HCT116 (cell line): ENCODE data around the gene OOSP2. TPM values are rescaled to one million over a fixed set of nuclear protein-coding genes. Genes with fewer than 3 reads are reported as not detected.

Experiments used
- ATAC-seq: fragments of 200-7000 bp; cut with Tn5 transposase; 2 replicates; pipeline ENCODE4 v1.9.1; 2020; ENCODE audit warnings: mild to moderate bottlenecking, moderate library complexity
- BruUV-seq: library from RNA; stranded (reverse); fragments of 400-500 nt; replicated peaks from 2 replicates; lab custom pipeline; 2021; lab: Mats Ljungman, UMichigan
- CTCF ChIA-PET: fragments of 300-600 bp; sonication (Branson Sonifier 250); formaldehyde crosslinking; loops from one replicate; lab custom pipeline; 2021; ENCODE audit warnings: antibody characterized with exemption; lab: Charles Lee
- POLR2A ChIA-PET: fragments of 300-600, 350-600 bp; sonication (Branson Sonifier 250); formaldehyde crosslinking; loops from one replicate; lab custom pipeline; 2021; ENCODE audit warnings: antibody characterized with exemption; lab: Charles Lee
- RAD21 ChIA-PET, 2 experiments: fragments of 300-600 bp; sonication (Branson Sonifier 250); formaldehyde crosslinking; loops; one replicate each; lab custom pipeline; 2023; ENCODE audit warnings: low total read pairs in 2 of 2; ENCODE audit not compliant: uncharacterized antibody in 2 of 2, unreplicated experiment in 2 of 2, low non-redundant PET in 1 of 2; lab: Charles Lee
- DNase-seq: peaks from one replicate; pipeline ENCODE4 v3.0.0-alpha.2; 2010; ENCODE audit warnings: low read depth, low spot score
- H2AFZ ChIP-seq: fragments of 200-600 bp; shearing (Covaris generic), sonication (generic); 2 replicates; pipeline ENCODE4 v1.6.1; 2017; ENCODE audit warnings: low read depth, mixed run types, mixed read lengths, antibody characterized with exemption, low read length; ENCODE audit not compliant: poor library complexity, severe bottlenecking
- H3K27ac ChIP-seq: 2 replicates; pipeline ENCODE4 v1.5.1; 2012; ENCODE audit warnings: low read depth, low read length
- H3K27me3 ChIP-seq: fragments of 200-600 bp; sonication (generic); 2 replicates; pipeline ENCODE4 v1.6.1; 2016; ENCODE audit warnings: mixed run types, low read length, mixed read lengths; ENCODE audit not compliant: insufficient read depth
- H3K36me3 ChIP-seq, 2 experiments: fragments of 200-500 bp in 1 of 2; fragments of 200-600 bp in 1 of 2; sonication (Bioruptor generic) in 1 of 2; sonication (generic) in 1 of 2; 2 replicates each; pipeline versions ENCODE4 v1.5.1 to v1.6.1; 2014 to 2016; ENCODE audit warnings: low read length in 2 of 2, inconsistent platforms in 1 of 2, mixed read lengths in 1 of 2, mixed run types in 1 of 2; ENCODE audit not compliant: insufficient read depth in 2 of 2, control insufficient read depth in 1 of 2
- H3K4me1 ChIP-seq, 2 experiments: fragments of 200-600 bp in 1 of 2; sonication (generic) in 1 of 2; 2 replicates each; pipeline versions ENCODE4 v1.5.1 to v1.6.1; 2012 to 2017; ENCODE audit warnings: low read length in 2 of 2, inconsistent platforms in 1 of 2, mild to moderate bottlenecking in 1 of 2, mixed read lengths in 1 of 2, mixed run types in 1 of 2, moderate library complexity in 1 of 2; ENCODE audit not compliant: insufficient read depth in 2 of 2, control insufficient read depth in 1 of 2
- H3K4me2 ChIP-seq: fragments of 200-600 bp; sonication (generic); 2 replicates; pipeline ENCODE4 v1.6.1; 2017; ENCODE audit warnings: mixed run types, low read length, mixed read lengths
- H3K4me3 ChIP-seq, 2 experiments: fragments of 200-600 bp in 1 of 2; sonication (generic) in 1 of 2; replicated peaks in 1 of 2; 2 replicates each; pipeline ENCODE4 v1.5.1; 2011 to 2016; ENCODE audit warnings: low read length in 2 of 2, control low read depth in 1 of 2, low read depth in 1 of 2, mild to moderate bottlenecking in 1 of 2, mixed read lengths in 1 of 2, mixed run types in 1 of 2
- H3K79me2 ChIP-seq: fragments of 200-600 bp; sonication (generic); 2 replicates; pipeline ENCODE4 v1.6.1; 2017; ENCODE audit warnings: mild to moderate bottlenecking, mixed run types, low read length, moderate library complexity, mixed read lengths; ENCODE audit not compliant: insufficient read depth
- H3K9ac ChIP-seq: fragments of 200-600 bp; sonication (generic); 2 replicates; pipeline ENCODE4 v1.6.1; 2016; ENCODE audit warnings: low read length, mixed read lengths
- H3K9me2 ChIP-seq: fragments of 200-600 bp; sonication (generic), shearing (Covaris generic); 2 replicates; pipeline ENCODE4 v1.6.1; 2017; ENCODE audit warnings: mixed run types, mild to moderate bottlenecking, moderate library complexity; ENCODE audit not compliant: insufficient read depth
- H3K9me3 ChIP-seq, 2 experiments: fragments of 200-500 bp in 1 of 2; fragments of 200-600 bp in 1 of 2; sonication (Bioruptor generic) in 1 of 2; sonication (generic) in 1 of 2; 2 replicates each; pipeline ENCODE4 v1.6.1; 2014 to 2017; ENCODE audit warnings: low read length in 2 of 2, mixed read lengths in 2 of 2, inconsistent platforms in 1 of 2, low read depth in 1 of 2, mild to moderate bottlenecking in 1 of 2, mixed run types in 1 of 2, moderate library complexity in 1 of 2; ENCODE audit not compliant: control insufficient read depth in 1 of 2, insufficient read depth in 1 of 2
- H4K20me1 ChIP-seq: fragments of 200-600 bp; sonication (generic), shearing (Covaris generic); 2 replicates; pipeline ENCODE4 v1.6.1; 2017; ENCODE audit warnings: mixed run types, mild to moderate bottlenecking, moderate library complexity; ENCODE audit not compliant: insufficient read depth
- ATF3 ChIP-seq: IDR thresholded peaks from 2 replicates; pipeline ENCODE4 v1.6.1; 2012
- CBX3 ChIP-seq: IDR thresholded peaks from 2 replicates; pipeline ENCODE4 v1.6.1; 2012; ENCODE audit warnings: low read depth
- CEBPB ChIP-seq: IDR thresholded peaks from 2 replicates; pipeline ENCODE4 v1.6.1; 2012; ENCODE audit warnings: low read depth
- EGR1 ChIP-seq: IDR thresholded peaks from 2 replicates; pipeline ENCODE4 v1.6.1; 2012; ENCODE audit warnings: low read depth
- FOSL1 ChIP-seq: IDR thresholded peaks from 2 replicates; pipeline ENCODE4 v1.6.1; 2012; ENCODE audit warnings: low read depth
- JUND ChIP-seq: IDR thresholded peaks from 2 replicates; pipeline ENCODE4 v1.6.1; 2012
- RAD21 ChIP-seq: IDR thresholded peaks from 2 replicates; pipeline ENCODE4 v1.6.1; 2012; ENCODE audit warnings: low read depth, mild to moderate bottlenecking
- SIN3A ChIP-seq: IDR thresholded peaks from 2 replicates; pipeline ENCODE4 v1.6.1; 2012; ENCODE audit warnings: low read depth
- SRF ChIP-seq: IDR thresholded peaks from 2 replicates; pipeline ENCODE4 v1.6.1; 2012; ENCODE audit warnings: low read depth
- TCF7L2 ChIP-seq: IDR thresholded peaks from 2 replicates; pipeline ENCODE4 v1.7.0; 2011; ENCODE audit warnings: borderline replicate concordance, inconsistent platforms; ENCODE audit not compliant: insufficient read depth, insufficient read length; ENCODE audit errors: extremely low read depth
- ZBTB33 ChIP-seq: IDR thresholded peaks from 2 replicates; pipeline ENCODE4 v1.6.1; 2011; ENCODE audit warnings: mild to moderate bottlenecking, low read length, moderate library complexity; ENCODE audit not compliant: insufficient replicate concordance; ENCODE audit errors: extremely low read depth
- ZNF274 ChIP-seq: fragments of 200-500 bp; sonication (Bioruptor generic); IDR thresholded peaks from 2 replicates; pipeline ENCODE4 v1.6.1; 2014; ENCODE audit warnings: mild to moderate bottlenecking, low read depth, low read length, inconsistent platforms
- intact Hi-C: fragments of 100-400 bp; cut with micrococcal nuclease; formaldehyde crosslinking; loops from 2 replicates; pipeline ENCODE4 v1.10.0; 2022
- total RNA-seq: library from RNA; stranded (reverse); gene quantifications from one replicate; pipeline ENCODE4 v1.2.1, GENCODE V29; 2021; ENCODE audit not compliant: unreplicated experiment

OOSP2 gene
- total RNA-seq, 1 experiment from 2014 or later, result not detected

GRCh38 chr11:60003729-60004128 lies 36.5 kb upstream of the OOSP2 start:
- BruUV-seq, result no TSS peak
- RAD21 ChIA-PET, result no interaction called here
- Histone ChIP-seq H3K27me3 (no peaks in the 10 kb centered on the region), H4K20me1 (no peaks in the 10 kb centered on the region), H3K36me3 (no peaks in the 10 kb centered on the region), H3K4me2 (no peak overlapping the region), H3K9me2 (no peaks in the 10 kb centered on the region), H3K79me2 (no peaks in the 10 kb centered on the region), H3K9me3 (no peaks in the 10 kb centered on the region), H2AFZ (no peak overlapping the region), H3K9ac (no peak overlapping the region)
- CTCF ChIA-PET, result no interaction called here
- POLR2A ChIA-PET, result no interaction called here
- intact Hi-C loops, result no loop called here
- ATAC-seq, result no peak
- TF ChIP-seq RAD21, result no peak
- TF ChIP-seq TCF7L2, result no peak
- TF ChIP-seq CBX3, result no peak
- TF ChIP-seq SRF, result no peak
- no peak for TF ChIP-seq CEBPB
- TF ChIP-seq FOSL1, result no peak
- no peak for TF ChIP-seq SIN3A
- TF ChIP-seq EGR1, result no peak
- TF ChIP-seq ZNF274, result no peak
- TF ChIP-seq ATF3, result no peak
- TF ChIP-seq JUND, result no peak
- TF ChIP-seq ZBTB33, result no peak
- TF ChIP-seq, all 23 proteins: peak for 0
- H3K4me3 ChIP-seq, result no peak overlapping the region
- DNase-seq, result no peak
- H3K4me1 ChIP-seq, result no peaks in the 10 kb centered on the region
- H3K27ac ChIP-seq, result no peak overlapping the region
